ENCODE measurements around the gene TSNAX. TPM values are rescaled to one million over a fixed set of nuclear protein-coding genes. Genes with fewer than 3 reads are reported as not detected.
"Not testable (repeated sequence)": the region's sequence is repeated elsewhere in the genome, so short reads cannot be mapped to it uniquely, and the experiment has no call there.

TSNAX gene, protein sequence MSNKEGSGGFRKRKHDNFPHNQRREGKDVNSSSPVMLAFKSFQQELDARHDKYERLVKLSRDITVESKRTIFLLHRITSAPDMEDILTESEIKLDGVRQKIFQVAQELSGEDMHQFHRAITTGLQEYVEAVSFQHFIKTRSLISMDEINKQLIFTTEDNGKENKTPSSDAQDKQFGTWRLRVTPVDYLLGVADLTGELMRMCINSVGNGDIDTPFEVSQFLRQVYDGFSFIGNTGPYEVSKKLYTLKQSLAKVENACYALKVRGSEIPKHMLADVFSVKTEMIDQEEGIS
- total RNA-seq = 60.7 TPM

DNA sequence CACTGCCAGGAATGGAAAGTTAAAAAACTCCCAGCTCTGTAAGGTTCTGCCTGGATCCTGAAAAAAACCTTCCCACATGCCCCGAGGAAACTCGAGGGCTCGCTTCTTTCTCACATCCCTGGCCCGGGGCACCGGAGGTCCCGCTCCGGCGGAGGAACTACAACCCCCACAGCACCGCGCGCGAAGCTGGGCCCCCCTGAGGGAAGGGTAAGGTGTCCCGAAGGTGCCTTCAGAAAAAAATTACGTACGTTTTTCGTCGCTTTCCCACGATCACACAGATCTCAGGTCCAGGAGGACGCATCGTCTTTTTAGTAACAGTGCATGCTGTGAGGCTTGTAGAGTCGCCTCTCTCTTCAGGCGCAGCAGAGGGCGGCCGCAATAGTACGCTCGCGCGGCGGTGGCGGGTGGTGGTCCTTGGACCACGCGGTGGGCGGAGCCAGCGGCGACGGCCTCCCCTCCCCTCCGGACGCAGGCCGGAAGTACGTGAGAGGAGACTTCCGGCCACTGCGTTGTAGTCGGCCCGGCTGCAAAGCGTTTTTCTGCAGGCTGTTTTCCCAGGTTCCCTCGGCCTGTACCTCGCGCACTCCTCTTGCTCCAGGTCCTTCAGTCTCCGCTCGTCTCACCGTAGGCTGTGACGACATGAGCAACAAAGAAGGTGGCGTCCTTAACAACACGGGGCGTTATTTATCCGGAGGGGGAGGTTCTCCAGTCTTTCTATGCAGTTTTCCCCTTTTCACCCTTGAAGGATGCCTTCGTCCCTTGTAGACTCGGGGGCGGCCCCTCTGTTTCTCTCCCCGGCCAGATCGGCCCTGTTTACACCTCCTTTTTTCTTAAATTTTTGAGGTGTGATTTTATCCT is at the start of gene TSNAX:
TSNAX (plus strand) TSS at position 498 of the 858 bp plus-strand sequence; CDS start at position 640, 142 bp downstream.
- no peak for FAIRE-seq
- DNase-seq (ENCODE audit: low spot score in 2 of 2) = peak; percentile 75 to 85

DNA sequence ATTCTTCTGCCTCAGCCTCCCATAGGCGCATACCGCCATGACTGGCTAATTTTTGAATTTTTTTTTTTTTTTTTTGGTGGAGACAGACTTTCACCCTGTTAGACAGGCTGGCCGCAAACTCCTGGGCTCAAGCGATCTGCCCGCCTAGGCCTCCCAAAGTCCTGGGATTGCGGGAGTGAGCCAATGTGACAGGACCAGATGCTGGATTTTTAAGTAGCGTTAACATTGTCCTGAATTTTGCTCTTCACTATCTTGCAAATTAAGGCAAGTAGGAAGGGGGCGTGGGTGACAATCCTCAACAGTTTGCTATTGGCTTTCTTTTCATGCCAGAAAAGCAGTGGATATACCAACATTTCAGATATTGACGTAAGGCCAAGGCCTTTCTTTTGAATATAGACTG is 49.7 kb upstream of the TSNAX start:
- DNase-seq (ENCODE audit: low spot score in 2 of 2) = no peak

DNA sequence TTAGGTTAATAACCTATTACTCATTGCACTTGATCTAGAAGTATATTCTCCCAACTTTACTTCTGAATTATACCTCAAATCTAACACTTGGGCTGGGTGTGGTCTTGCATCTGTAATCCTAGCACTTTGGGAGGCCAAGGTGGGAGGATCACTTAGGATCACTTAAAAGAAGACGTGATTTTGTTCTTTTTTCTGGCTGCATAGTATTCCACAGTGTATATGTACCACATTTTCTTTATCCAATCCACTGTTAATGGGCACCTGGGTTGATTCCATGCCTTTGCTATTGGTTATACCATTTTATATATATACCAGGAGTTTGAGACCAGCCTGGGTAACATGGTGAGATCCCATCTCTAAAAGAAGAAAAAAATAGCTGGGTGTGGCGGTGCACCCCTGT is 48.5 kb upstream of the TSNAX start:
- no peak for DNase-seq (ENCODE audit: low spot score in 2 of 2)
- no peak for FAIRE-seq

More for the DNA sequence above, 49.7 kb upstream of the TSNAX start:
- no peak for FAIRE-seq

DNA sequence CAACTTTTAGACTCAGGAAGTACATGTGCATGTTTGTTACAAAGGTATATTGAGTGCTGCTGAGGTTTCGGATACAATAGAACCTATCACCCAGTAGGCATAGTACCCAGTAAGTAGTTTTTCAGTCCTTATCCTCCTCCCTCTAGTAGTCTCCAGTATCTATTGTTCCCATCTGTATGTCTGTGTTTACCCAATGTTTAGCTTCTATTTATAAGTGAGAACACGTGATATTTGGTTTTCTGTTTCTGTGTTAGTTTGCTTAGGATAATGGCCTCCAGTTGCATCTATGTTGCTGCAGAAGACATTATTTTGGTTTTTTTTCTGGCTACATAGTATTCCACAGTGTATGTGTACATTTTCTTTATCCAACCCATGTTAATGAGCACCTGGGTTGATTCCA is 47.2 kb upstream of the TSNAX start:
- DNase-seq (ENCODE audit: low spot score in 2 of 2) (no peak), FAIRE-seq (no peak)

DNA sequence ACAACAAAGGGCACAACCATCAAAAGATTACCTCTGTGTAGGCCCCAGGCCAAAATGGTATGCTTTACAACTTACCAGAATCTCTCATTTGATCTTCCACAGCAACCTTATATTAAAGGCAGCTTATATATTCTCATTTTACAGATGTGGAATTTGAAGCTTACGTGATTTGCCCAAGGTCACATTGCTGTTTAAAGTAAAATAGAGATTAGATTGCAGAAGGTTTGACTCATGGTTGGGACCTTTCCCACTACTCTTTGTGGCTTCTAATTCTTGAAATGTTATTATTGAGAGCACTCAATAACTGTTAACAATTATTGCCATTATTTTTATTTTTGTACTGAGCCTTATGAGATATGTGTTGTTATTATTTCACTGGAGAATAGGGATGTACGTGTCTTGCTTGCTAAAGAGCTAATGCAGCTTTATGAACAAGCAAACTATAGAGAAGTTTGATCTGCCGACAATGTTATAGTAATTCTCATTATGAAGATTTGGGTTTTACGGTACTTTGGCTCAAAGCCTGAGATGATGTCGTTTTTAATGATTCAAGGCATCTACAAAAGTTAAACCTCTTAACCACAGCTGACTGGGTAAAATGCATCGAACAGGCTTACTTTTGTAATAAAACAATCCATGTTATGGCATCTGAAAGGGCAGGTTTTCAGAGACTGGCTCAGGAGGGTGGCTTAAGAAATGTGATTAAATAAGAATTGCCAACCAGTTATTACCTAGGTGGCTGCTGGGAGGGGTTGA is 43.3 kb upstream of the TSNAX start:
- DNase-seq (ENCODE audit: low spot score in 2 of 2) = no peak
- FAIRE-seq = no peak

DNA sequence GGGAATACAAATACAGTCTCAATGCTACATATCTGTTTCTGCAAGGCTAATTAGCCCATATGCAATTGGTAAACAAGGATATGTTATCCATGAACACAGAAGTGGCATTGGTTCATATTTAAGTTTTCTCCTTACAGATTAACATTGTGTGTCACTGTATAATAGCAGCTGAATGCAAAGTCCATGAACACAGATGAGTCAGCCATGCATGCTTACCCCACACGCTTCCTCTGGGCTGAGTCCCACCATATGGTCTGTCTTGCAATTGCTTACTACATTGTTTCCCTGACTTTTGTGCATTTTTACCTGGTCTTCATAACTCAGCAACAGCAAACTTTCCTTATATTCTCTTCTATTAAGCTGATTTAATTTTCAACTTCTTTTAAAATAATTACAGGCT is 41.5 kb upstream of the TSNAX start:
- FAIRE-seq (no peak), DNase-seq (ENCODE audit: low spot score in 2 of 2) (no peak)

DNA sequence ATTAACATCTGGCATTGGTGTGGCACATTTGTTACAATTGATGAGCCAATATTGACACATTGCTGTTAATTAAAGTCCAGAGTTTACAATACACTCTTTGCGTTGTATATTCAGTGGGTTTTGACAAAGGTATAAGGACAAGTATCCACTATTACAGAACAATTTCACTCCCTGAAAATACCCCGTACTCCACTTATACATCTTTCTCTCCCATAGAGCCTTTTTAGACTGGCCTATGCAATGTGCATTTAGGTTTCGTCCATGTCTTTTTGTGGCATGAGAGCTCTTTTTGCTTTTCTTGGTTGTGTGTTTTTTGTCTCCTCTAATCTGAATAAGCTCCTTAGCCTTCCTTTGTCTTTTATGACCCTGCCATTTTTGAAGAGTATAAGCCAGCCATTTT is 40.6 kb upstream of the TSNAX start:
- FAIRE-seq = no peak

DNA sequence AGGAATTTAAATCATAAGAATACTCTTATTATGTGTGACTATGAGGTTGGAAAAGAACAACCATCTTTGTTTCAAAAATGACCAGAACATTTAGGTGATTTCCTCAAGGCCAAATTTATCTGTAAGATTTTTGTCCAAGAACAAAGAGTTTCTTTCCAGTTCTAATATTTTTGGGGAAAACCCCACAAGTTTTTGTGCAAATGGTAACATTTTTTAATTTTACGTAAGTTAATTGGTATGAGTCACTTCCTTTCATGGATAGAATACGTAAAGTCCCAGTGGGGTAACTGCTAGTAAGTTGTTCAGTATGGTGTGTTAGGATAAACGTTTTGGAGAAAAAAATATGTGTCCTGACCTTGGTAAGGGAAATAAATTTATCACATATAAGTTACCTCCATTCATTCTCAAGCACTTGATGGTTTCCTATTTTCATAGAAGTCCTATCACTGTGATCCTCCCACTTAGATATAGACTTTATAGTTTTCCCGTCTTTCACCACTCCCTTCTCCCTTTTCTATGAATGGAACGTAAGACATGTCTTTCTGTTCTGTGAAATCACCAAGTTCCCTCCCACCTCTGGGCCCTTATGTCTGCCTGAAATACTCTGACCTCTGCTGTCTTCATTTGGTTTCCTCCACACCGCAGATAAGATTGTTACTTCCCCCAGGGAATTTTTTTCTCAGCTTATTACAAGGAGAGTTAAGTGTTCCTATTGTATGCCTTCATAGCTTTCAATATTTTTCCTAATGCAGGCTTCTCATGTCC is 34.9 kb upstream of the TSNAX start:
- FAIRE-seq = no peak
- DNase-seq (ENCODE audit: low spot score in 2 of 2) = no peak

More for the DNA sequence above, 40.6 kb upstream of the TSNAX start:
- DNase-seq (ENCODE audit: low spot score in 2 of 2) = no peak

DNA sequence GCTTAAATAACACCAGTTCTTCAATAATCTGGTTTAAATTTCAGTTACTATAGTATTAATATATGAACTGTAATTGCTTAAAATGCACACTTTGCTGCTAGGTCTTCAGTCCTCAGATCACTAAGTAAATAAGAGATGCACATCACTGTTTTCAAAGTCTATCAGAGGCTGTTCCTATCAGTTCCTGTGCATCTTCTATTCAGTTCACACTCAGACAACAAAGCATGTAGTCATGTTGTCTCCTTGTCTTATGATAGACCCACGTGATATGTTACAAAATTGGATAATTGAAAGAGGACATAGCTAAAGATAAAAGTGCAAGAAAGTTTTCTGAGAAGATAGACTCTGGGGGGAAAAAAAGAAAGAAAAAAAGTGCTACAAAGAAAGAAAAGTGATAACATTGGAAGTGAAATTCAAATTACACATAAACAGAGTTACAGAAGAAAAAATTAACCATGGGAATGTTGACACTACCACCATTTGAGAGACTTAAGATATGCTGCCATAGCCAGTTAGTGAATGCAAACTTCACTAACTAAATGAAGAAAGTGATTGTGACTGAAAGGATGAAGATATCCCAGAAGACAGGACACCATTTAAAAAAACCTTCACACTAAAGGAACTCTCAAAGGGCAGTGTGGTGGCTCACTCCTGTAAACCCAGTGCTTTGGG is 33.9 kb upstream of the TSNAX start:
- DNase-seq (ENCODE audit: low spot score in 2 of 2) = no peak
- FAIRE-seq = no peak

DNA sequence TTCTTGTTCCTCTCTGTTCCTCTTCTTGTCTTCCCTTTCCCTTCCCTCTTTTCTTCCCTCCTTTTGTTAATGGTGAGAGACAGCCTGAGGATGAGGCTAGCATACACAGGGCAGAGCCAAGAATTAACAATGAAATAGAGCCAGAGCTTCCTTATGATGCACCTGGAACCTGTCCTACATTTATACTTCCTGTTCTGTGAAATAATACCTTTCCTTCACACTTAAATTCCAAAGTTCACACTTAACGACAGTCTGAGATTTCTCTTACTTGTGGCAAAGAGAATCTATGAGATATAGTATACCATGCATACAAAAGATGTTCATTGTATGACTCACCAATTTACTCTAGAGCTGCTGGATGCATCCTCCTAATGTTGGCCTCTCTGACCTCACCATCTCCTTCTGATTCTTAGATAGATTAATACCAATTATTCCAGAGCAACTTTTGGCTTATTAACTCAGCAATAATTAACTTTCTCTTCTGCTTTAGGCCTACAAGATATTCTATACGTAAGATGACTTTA is 30.8 kb upstream of the TSNAX start:
- DNase-seq (ENCODE audit: low spot score in 2 of 2) (no peak), FAIRE-seq (no peak)

DNA sequence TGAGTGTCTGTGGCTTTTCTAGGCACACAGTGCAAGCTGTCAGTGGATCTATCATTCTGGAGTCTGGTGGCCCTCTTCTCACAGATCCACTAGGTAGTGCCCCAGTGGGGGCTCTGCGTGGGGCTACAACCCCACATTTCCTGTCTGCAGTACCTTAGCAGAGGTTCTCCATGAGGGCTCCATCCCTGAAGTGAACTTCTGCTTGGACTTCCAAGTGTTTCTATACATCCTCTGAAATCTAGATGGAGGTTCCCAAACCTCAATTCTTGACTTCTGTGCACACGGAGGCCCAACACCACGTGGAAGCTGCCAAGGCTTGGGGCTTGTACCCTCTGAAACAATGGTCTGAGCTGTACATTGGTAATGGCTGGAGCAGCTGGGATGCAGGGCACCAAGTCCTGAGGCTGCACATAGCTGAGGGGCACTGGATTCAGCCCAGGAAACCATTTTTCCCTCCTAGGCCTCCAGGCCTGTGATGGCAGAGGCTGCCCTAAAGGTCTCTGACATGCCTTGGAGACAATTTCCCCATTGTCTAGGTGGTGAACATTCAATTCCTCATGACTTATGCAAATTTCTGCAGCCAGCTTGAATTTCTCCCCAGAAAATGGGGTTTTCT is 29.2 kb upstream of the TSNAX start:
- FAIRE-seq (no peak), DNase-seq (ENCODE audit: low spot score in 2 of 2) (no peak)

DNA sequence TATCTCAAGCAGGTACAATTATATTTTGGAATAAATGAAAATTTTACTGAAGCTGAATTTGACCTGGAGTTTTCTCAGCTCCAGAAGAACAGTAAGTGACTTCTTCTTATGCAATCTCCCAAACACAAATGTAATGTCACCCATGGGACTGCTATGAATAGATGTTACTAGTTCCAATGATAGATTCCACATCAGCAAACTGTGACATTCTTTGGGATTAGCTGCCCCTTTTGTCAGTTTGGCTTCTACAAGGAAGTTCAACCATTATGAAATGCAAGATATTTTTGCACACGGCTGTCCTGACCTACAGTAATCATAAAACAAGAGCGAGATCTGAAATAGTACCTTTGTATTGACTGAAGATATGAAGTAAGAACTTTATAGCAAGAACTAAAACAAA is 27.8 kb upstream of the TSNAX start:
- FAIRE-seq = no peak
- DNase-seq (ENCODE audit: low spot score in 2 of 2) = no peak

DNA sequence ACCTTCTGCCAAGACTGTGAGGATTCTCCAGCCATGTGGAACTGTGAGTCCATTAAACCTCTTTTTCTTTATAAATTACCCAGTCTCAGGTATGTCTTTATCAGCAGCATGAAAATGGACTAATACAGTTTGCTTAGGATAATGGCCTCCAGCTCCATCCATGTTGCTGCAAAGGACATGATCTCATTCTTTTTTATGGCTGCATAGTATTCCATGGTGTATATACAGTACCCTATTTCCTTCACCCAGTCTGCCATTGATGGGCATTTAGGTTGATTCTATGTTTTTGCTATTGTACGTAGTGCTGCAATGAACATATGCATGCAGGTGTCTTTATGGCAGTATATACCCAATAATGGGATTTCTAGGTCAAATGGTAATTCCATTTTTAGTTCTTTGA is 25.3 kb upstream of the TSNAX start:
- FAIRE-seq; DNase-seq (ENCODE audit: low spot score in 2 of 2): not testable (repeated sequence)

DNA sequence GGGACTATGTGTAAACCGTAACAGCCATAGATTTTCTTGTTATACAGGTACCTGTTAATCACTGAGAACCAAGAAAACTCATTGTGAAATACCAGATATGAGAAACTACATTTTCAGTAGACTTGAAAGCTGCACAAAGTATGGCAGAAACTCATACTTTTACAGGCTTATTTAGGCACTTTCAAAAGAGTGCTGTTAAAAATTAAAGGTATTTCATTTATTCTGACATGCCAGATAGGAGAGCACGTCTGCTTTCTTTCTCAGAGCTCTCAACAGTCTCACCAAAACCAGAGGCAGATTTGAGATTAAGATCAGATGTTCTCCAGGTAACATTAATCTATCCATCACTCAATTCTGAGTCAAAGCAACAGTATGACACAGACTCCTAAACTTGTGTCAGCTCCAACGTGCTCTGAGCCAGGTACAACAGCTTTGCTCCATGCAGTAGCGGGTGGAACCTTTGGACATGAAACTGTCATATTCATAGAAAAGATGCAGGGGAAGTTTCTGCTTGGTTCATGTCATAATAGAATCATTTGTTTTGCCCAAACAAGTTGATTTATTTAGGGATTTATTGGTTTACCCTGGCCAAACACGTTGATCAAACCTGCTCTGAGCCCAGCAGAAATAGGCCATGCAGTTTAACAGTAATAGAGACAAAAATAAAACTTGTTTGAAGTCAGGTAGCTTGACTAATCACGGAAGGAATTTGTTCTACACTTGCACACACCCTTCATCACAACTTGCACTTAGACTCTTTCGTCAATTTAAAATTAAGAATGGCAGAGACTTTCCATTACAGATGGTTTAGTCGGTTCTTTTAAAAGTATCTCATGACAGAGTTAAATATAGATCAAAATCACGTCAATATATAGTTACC is 20.8 kb upstream of the TSNAX start:
- FAIRE-seq (no peak), DNase-seq (ENCODE audit: low spot score in 2 of 2) (no peak)

DNA sequence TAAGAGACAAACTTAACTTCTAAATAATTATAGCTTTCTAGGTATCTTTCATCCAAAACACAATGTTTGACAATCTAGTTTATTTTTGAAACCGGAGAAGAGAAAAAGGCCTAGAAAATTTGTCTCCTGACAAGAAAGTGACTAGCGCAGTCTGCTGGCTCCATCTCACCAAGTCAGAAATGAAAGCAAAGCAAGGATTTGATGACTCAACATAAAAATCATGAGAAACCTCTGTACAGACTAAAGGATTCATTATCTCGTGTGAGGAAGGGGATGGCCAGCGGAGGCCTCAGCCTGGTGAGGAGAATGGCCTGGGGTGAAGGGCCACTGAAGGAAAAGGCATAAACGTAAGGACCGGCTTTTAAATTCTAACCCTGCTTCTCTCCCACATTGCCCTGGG is 20.0 kb upstream of the TSNAX start:
- no peak for DNase-seq (ENCODE audit: low spot score in 2 of 2)
- FAIRE-seq = no peak

DNA sequence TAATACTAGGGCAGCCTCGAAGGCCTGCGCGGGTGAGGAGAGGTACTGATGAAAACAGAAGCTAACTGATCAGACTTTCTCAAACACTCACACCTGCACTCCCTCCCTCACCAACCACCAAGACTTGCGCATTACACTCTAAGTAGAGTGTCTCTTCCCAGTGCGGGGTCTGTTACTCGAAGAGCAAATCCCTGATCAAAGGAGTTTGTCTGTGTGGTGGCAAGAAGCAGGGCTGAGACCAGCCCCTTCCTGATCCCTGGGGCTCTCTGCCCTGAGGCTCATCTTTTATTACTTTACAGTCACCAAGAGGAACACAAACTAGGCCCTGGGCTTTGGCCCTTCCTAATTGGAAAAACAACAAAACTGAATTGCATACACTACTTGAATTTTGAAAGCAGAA is 19.5 kb upstream of the TSNAX start:
- no peak for FAIRE-seq
- DNase-seq (ENCODE audit: low spot score in 2 of 2) = no peak

DNA sequence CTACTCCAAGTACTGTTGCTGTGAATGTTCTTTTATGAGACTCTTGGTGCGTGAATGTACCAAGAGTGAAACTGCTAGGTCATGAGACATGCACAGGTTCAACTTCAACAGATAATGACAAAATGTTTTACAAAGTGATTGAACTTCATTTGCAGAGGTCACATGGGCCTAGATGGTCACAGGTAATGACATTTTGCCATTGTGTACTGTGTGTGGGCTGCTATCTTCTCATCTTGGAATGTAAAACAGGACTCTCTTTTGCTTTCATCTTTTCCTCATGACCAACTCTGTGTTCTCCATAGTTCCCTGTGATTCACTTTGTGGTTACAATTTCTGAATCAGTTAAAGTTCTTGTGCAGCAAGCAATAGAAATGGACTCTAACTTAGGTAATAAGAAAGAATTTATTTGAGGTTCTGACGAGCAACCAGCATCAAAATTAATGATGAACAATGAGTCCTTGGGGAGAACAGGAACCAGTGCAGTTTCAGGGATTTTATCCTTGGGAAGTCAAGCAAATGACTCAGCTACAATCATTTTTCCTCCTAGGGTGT is 16.2 kb upstream of the TSNAX start:
- FAIRE-seq = no peak
- DNase-seq (ENCODE audit: low spot score in 2 of 2) = no peak

DNA sequence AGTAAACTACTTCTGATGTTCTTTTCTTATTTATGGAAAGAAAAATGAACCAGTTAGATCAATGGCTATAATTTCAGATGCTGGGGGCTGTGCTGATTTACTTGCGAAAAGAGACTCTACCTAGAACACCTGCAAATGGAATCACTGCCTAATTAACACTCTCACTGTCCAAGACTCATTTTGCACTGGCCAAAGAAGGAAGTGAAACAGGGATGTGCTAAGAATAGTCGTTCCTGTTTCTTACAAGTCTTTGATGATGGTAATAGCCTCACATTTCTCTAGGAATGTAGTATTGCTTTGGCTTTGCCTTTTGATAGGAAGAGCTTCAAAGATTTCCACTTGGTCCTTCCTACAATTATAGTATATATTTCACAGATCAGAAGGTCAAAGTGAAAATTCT is 12.7 kb upstream of the TSNAX start:
- no peak for FAIRE-seq

More for the DNA sequence above, 12.7 kb upstream of the TSNAX start:
- DNase-seq (ENCODE audit: low spot score in 2 of 2) = no peak
